GM06990 (cell line): ENCODE measurements around the gene MARCHF2.
A peak's percentile ranks its signal among the peaks of the same experiment; 100 is the strongest.

ENCODE experiments used
- DNase-seq: peaks from one replicate; pipeline ENCODE4 v3.0.0-alpha.2; 2011; ENCODE audit not compliant: insufficient read length; ENCODE audit errors: extremely low read depth
- H3K27me3 ChIP-seq: replicated peaks from 2 replicates; pipeline ENCODE4 v1.6.0; 2011; ENCODE audit warnings: low read length; ENCODE audit not compliant: control insufficient read depth, insufficient read depth
- H3K36me3 ChIP-seq: 2 replicates; pipeline ENCODE4 v1.5.1; 2011; ENCODE audit warnings: low read length; ENCODE audit not compliant: control insufficient read depth, insufficient read depth
- H3K4me3 ChIP-seq: replicated peaks from 2 replicates; pipeline ENCODE4 v1.5.1; 2011; ENCODE audit warnings: low read depth, mild to moderate bottlenecking, control low read depth, low read length
- TF ChIP-seq, protein P1 (sequence below): IDR thresholded peaks from 2 replicates; pipeline ENCODE4 v1.5.1; 2011; ENCODE audit warnings: low read length, control low read depth, mild to moderate bottlenecking, inconsistent platforms; ENCODE audit not compliant: insufficient read depth, poor library complexity, severe bottlenecking

The MARCHF2 gene

DNA sequence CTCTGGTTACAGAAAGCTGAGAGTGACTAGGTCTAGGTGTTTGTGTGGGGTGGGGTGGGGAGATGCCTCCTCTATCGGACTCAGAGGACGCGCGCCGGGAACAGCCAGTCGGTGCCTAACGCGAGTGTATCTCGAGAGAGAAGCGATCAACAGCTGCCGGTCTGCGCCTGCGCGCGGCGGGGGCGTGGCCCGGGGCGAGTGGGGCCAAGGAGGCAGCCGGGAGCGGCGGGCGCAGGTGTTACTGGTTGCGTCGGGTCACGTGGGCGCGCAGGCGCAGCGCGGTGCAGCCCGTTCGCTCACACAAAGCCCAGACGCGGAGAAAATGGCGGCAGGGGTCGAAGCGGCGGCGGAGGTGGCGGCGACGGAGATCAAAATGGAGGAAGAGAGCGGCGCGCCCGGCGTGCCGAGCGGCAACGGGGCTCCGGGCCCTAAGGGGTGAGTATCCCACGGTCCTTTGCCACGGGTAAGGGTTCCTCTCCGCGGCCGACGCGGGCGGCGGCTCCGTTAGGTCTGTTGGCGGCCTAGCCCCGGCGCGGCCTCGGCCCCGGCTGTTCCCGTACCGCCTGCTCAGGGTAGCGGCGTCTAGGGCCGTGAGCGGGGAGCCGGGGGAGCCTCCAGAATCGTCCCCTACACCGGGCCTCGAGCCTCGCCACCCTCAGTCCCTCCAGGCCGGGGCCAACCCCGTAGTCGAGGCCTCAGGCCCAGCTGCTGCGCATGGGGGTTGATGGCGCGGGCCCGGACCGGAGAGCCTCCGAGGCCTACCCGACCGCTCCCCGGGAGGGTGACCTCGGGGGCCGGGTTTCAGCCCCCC is 31.8 kb downstream of the MARCHF2 start, which contains the start of gene HNRNPM:
Gene HNRNPM (plus strand): TSS at position 299 of the 811 bp plus-strand sequence. CDS start 24 bp downstream, at position 323.
- TF ChIP-seq, protein P1, sequence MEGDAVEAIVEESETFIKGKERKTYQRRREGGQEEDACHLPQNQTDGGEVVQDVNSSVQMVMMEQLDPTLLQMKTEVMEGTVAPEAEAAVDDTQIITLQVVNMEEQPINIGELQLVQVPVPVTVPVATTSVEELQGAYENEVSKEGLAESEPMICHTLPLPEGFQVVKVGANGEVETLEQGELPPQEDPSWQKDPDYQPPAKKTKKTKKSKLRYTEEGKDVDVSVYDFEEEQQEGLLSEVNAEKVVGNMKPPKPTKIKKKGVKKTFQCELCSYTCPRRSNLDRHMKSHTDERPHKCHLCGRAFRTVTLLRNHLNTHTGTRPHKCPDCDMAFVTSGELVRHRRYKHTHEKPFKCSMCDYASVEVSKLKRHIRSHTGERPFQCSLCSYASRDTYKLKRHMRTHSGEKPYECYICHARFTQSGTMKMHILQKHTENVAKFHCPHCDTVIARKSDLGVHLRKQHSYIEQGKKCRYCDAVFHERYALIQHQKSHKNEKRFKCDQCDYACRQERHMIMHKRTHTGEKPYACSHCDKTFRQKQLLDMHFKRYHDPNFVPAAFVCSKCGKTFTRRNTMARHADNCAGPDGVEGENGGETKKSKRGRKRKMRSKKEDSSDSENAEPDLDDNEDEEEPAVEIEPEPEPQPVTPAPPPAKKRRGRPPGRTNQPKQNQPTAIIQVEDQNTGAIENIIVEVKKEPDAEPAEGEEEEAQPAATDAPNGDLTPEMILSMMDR: no peak
- no peaks in the 10 kb centered on the region for H3K27me3 ChIP-seq
- DNase-seq: peak; percentile 100
- peak within 1 kb of the TSS; percentile 98 for H3K4me3 ChIP-seq
- no peaks in the 10 kb centered on the region; the same call in 1 of the 2 replicates for H3K36me3 ChIP-seq

GRCh38 chr19:8445488-8446001 is 32.4 kb downstream of the MARCHF2 start:
- TF ChIP-seq, protein P1: no peak
- DNase-seq: peak; percentile 66
- Histone ChIP-seq H3K36me3 (no peaks in the 10 kb centered on the region; the same call in 1 of the 2 replicates), H3K4me3 (peak overlapping the region; percentile 98), H3K27me3 (no peaks in the 10 kb centered on the region)

GRCh38 chr19:8446061-8446709 is 33.1 kb downstream of the MARCHF2 start:
- H3K36me3 ChIP-seq: no peaks in the 10 kb centered on the region; the same call in 1 of the 2 replicates
- peak overlapping the region; percentile 98 for H3K4me3 ChIP-seq
- TF ChIP-seq, protein P1: no peak
- H3K27me3 ChIP-seq: no peaks in the 10 kb centered on the region
- DNase-seq: no peak

GRCh38 chr19:8449830-8450229 is 36.7 kb downstream of the MARCHF2 start:
- no peaks in the 10 kb centered on the region for H3K27me3 ChIP-seq
- peaks cover 8% of the 10 kb centered on the region for H3K36me3 ChIP-seq
- DNase-seq: no peak
- H3K4me3 ChIP-seq: peak overlapping the region; percentile 23
- TF ChIP-seq, protein P1: no peak

GRCh38 chr19:8451377-8451776 is 38.3 kb downstream of the MARCHF2 start:
- Histone ChIP-seq H3K27me3 (no peaks in the 10 kb centered on the region), H3K4me3 (no peak overlapping the region), H3K36me3 (peaks cover 11% of the 10 kb centered on the region)
- DNase-seq: no peak
- TF ChIP-seq, protein P1: no peak
